CD4-positive, alpha-beta T cell treated with Interleukin-15 for 4 hours (primary cell): ENCODE results near the gene HNRNPAB.

Source experiments
- DNase-seq: peaks from one replicate; pipeline ENCODE4 v3.0.0-alpha.2; 2020; ENCODE audit warnings: low spot score

HNRNPAB gene

DNA sequence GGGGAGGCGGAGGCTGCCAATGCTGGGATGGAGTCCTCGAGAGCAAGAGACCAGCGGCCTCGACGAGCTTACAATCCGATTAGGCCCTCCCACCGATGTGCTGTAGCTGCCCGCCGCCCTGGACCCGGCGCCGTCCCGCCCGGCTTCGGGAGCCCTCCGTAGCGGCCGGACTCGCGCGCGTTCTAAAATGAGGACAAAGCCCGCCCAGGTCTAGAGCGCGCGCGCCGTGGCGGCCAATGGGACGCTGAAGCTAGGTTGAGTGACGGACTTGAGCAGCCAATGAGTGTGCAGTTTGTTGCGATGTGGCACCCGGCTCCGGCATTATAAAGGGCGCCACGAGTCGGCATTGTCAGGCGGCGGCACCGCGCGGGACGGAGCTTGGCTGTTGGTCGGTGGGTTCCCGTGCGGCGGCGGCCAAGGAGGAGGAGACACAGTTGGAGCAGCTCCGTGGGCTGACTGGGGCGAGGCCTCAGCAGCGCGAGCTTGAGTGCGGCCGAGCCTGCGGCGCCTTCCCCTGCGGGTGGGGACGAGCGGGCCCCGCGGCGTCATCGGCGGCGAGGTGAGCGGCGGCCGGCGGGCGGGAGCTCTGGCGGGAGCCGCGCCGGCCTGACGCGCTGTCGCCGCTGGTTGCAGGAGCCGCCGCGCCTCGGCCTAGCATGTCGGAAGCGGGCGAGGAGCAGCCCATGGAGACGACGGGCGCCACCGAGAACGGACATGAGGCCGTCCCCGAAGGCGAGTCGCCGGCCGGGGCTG lies at the start of gene HNRNPAB:
HNRNPAB (plus strand) TSS at position 352 of the 753 bp plus-strand sequence; CDS start at position 657, 305 bp downstream.
- peak; percentile 95 for DNase-seq

DNA sequence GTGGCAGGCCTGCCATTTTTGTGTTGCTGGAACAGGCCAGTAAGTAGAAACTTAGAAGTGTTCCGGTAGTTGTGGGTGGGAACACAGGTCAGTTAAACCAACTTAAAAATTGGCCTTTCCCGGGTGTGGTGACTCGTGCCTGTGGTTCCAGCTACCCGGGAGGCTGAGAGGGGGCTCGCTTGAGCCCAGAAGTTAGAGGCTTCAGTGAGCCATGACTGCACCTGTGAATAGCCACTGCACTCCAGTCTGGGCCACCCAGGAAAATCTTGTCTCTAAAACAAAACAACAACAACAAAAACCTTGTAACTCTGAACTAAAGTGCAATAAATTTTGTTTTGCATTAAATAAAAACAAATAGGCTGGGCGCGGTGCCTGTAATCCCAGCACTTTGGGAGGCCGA lies 49.3 kb upstream of the HNRNPAB start:
- DNase-seq: no peak

DNA sequence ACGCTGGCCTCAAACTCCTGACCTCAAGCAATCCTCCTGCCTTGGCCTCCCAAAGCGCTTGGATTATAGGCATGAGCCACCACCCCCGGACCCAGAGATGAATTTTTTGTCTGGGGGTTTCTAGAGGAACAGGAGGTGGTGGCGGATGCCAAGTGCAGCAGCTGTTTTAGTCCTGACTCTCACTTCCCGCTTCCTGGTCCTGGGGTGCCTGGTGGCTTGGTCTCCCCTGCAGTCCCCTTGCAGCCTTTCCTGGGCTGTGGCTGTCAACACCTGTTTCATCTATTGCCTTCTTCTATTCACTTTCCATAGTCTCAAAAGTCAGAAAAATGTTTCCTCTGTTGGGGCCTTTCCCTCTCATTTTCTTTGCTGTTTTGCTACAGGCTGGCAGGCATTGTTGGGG lies 44.2 kb upstream of the HNRNPAB start:
- no peak for DNase-seq

DNA sequence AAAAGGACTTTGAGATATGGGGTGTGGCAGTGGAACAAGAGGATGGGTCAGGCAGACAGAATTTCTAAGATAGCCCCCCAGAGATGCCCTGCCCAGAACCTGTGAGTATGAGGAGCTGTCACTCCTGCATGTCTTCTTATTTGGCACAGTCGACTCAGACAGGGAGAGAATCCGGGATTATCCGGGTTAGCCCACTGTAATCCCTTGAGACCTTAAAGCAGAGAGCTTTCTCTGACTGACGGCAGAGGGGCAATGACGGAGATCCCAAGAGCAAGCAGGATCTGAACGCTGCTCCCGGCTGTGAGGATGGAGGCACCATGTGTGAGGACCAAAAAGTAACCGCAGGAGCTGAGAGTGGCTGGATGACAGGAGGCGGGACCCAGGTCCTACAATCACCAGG lies 41.9 kb upstream of the HNRNPAB start:
- DNase-seq: no peak

DNA sequence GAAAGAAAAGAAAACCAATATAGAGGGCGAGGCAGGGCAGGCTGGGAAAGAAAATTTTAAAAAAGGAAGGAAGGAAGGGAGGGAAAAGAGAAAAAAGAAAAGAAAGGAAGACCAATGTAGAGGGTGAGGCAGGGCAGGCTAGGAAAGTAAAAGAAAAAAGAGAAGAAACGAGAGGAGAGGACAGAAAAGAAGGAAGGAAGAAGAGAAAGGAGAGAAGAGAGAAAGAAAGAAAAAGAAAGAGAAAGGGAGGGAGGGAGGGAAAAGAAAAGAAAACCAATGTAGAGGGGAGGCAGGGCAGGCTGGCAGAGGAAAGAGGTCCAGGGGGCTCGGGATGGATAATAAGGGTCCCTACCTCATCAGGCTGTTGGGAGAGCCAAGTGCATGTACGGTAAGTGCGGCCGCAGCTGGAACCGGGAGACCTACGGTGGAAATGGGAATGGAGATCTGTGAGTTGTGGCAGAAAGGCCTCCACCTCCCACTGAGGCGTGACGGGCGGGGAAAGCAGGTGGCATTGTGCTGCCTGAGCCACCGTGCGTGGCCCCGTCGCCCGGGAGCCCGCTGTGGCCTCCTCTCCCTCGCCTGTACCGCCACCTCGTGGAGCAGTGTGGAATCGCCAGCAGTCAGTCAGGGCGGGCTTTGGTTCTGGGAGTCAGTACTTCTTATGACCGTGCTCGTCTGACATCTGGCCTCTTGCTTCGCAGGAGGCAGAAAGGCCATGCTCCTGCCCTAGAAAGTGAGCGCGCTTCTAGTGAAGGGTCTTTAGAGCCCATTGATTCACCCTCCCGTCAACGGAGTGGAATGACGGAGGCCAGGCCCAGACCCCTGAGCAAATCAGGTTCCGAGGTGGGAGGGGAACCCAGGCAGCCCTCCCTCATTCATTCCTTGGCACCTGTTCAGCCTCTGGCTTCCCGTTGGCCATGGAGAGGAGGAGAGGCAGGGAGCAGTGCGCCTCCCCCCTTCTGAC lies 40.3 kb upstream of the HNRNPAB start:
- peak; percentile 92 for DNase-seq

DNA sequence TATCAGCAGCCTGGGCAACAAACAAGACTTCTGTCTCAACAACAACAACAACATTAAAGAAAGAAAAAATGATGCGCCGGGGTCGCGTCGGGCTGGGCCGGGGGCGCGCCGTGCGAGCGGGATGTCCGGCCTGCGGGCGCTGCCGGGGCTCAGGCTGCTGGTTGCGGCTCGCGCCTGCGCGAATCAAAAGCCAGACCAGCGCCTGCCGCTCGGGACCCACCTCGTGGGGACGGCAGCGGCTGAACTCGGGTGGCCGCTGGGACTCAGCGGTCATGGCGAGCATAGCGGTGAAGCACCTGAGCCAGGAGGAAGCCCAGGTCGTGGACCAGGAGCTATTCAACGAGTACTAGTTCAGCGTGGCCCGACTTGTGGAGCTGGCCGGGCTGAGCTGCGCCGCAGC lies 38.8 kb upstream of the HNRNPAB start:
- DNase-seq: no peak

DNA sequence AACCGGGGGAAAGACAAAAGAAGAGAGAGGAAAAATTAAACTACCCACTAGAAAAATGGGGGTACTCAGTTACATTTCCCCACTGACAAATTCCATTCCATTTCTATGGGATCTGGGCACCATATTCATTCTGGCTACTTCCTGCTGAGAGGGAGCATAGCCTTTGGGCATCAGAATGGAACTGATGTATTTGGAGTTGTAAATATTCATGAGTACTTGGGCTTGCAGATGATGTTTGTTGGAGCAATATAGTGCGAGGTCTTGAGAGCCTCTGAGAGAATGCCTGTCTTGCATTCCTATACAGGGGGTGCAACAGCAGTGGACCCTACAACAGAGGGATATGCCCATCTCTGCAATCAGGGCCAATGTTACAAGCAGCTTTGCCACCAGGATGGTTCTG lies 33.9 kb upstream of the HNRNPAB start:
- DNase-seq: no peak

DNA sequence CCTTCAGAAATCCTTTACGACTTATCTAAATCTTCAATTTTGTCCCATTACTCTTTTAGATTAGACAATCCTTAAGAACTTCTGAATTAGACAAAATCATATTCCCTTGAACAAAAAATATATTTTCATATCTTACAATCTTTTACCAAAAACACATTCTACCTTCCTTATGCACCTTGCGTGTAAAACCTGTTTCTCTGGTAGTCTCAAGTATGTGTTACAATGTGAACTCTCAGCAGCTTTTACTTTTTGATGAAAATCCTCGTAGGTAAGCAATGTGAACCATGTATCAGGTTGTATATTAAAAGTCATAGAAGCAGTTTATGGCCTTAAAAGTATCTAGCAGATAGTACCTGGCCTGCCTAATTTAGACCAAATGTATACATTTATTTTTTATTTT lies 29.9 kb upstream of the HNRNPAB start:
- DNase-seq: no peak

DNA sequence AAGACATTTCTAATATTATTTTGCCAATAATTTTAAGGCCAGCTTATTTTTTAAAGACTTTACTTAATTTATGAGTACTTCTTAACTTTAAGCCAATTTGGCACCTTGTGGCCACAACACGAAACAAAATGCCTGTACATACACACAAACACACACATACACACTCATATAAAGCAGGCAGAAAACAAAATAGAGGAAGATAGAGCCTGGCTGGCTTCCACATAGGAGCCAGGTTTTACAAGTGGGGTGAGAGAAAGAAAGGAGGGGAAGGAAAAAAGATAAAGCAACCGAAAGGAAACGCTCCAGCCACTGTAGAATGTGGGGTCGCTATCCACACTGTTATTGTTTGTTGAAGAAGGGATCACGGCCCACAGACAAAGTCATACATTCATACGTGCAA lies 27.5 kb upstream of the HNRNPAB start:
- no peak for DNase-seq

DNA sequence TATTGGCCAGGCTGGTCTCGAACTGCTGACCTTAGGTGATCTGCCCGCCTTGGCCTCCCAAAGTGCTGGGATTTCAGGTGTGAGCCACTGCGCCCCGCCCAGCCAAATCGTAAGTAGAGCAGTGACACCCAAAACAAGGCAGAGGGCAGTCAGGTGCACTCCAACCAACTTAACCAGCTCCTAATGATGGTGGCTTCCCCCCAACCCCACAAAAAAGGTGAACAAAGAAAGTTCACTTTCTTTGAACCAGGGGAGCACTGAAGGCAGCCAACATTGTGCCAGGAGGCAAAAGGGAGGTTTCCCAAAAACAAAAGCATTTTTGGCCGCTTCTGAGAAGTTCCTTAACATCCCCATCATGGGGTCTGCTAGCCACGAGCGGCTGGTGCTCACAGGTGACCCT lies 26.8 kb upstream of the HNRNPAB start:
- no peak for DNase-seq

DNA sequence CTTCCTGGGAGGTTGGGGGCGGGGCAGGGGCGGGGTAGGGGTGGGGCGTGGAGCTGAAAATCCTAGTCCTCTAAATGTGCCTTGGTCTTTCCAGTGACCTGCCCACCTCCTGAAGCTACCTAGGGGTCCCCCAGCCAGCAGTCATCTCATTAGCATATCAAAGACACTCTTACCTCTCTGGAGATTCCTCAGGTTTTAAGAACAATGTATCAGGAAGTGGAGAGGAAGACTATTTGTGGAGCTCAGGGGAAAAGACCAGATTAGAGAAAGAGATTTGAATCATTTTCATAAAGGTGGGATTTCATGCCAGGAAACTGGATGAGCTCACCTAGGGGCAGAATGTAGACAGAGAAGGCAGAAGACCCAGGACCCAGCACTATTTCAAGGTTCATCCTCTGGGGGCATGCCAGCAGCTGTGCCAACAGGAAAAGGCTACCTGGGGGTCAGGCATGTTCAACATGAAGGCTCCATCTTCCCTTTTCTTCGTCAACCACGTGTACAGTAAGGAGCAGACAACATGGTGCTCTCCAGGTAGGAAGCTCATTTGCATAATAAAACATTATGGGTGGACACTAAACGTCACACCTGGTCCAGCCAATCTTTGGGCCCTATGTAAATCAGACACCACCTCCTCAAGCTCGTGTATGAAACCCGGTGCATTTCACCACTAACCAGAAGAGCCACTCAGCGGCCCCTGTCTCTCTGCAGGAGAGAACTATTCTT lies 24.0 kb upstream of the HNRNPAB start:
- DNase-seq: no peak

DNA sequence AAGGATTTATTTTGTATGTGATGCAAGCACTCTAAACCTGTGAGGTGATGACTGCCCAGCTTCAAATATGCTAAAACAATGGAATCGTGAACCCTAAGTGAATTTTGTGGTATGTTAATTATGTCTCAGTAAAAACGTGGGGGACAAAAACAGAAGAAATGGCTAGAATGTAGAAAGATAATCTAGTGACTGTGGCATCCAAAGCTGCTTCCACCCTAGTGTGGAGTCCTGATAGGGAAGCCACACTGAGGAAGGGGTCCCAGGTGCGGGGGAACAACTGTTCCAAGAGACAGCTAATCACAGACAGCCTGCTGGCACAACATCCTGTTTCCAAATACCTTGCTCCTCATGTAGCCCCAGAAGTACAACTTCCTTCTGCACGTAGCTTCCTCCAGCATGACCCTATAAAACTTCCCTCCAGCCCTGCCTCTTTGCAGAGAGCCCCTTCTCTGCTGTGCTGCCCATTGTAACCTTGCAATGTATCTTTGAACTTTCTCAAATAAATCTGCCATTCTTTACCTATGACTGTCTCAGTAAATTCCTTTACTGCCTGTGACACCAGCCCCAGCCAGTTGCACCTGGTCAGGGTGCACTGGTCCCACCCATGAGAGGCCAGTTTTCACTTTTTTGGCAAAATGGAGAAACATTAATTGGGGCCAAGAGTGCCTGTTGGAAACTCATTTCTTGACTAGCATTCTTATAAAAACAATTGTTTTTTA lies 22.0 kb upstream of the HNRNPAB start:
- DNase-seq: no peak

DNA sequence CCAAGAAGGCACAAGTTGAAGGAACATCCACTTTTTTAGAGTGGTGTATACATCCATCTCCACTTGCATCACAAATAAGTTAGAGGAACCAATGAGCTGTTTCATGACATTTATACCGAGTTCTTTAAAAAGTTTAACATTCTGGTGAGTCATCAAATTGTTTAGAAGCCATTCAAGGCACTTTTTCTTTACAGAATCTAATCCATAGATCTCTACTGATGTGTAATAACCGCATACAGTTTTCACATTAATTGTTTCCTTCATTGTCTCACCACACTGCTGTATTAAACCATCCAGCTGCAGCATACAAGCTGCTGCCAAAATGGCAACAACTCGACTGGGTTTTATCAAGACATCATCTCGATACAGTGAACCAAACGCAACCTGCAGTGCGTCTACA lies 17.9 kb upstream of the HNRNPAB start:
- no peak for DNase-seq

DNA sequence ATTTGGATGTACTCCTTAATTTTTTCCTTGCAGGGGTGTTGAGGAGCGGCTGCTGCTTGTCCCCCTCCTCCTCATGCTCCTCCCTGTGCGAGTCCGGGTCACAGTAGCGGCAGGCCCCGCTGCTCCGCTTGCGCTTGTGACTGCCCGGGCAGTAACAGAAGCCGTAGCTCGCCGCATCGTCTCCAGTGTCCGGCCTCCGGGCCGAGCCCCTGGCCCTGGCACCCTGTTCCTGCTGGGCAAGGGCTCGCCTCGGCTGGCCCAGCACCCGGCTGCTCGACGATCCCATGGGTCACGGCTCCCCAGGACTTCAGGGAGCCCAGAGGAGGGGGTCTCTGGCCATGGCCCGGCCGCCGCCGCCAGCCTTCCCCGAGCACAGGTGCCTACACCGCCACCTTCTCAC lies 17.3 kb upstream of the HNRNPAB start, which contains the start of gene GMCL2:
GMCL2 (minus strand) TSS at position 358 of the 400 bp plus-strand sequence; CDS start at position 286, 72 bp downstream.
- no peak for DNase-seq

DNA sequence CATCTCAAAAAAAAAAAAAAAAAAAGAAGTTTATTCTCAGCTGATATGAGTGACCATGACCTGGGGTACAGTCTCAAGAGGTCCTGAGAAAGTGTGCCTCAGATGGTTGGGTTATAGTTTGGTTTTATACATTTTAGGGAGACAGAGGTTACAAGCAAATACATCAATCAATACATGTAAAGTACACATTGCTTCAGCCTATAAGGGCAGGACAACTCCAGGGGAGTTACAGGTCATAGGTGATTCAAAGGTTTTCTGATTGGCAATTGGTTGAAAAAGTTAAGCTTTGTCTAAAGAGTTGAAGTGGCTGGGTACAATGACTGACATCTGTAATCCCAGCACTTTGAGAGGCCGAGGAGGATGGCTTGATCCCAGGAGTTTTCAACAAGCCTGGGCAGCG lies 14.9 kb upstream of the HNRNPAB start:
- DNase-seq: no peak

DNA sequence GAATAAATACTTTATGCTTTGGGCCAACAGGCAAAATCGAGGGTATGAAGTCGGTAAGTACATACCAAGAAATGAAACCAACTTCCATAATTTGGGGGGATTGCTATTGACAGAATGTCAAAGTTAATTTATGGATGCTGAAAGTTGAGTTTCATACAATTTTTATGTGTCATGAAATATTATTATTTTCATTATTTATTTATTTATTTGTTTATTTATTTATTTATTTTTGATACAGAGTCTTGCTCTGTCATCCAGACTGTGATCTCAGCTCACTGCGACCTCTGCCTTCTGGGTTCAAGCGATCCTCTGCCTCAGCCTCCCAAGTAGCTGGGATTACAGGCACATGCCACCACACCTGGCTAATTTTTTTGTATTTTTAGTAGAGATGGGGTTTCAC lies 12.7 kb upstream of the HNRNPAB start:
- no peak for DNase-seq

DNA sequence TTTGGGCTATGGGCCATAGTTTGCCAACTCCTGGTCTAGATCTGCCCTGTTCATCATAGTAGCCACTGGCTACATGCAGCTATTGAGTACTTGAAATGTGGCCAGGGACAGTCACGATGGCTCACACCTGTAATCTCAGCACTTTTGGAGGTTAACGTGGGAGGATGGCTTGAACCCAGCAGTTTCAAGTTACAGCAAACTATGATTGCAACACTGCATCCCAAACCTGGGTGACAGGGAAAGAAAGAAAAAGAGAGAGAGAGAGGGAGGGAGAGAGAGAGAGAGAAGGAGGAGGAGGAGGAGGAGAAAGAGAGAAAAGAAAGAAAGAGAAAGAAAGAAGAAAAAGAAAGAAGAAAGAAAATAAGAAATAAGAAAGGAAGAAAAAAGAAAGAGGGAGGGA lies 12.1 kb upstream of the HNRNPAB start:
- no peak for DNase-seq

DNA sequence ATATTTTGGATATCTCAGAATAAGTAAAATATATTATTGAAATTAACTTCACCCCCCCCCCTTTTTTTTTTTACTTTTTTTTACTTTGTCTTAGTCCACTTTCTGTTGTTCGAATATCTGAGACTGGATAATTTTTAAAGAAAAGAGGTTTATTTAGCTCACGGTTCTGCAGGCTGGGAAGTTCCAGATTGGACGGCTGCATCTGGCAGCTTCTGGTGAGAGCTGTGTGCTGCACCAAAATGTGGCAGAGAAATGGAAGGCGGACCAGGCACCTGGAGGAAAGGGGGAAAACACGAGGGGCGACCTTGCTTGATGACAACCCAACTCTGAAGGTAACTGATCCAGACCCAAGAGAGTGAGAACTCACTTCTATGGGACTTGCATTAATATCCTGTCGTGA lies 11.5 kb upstream of the HNRNPAB start:
- DNase-seq: no peak

DNA sequence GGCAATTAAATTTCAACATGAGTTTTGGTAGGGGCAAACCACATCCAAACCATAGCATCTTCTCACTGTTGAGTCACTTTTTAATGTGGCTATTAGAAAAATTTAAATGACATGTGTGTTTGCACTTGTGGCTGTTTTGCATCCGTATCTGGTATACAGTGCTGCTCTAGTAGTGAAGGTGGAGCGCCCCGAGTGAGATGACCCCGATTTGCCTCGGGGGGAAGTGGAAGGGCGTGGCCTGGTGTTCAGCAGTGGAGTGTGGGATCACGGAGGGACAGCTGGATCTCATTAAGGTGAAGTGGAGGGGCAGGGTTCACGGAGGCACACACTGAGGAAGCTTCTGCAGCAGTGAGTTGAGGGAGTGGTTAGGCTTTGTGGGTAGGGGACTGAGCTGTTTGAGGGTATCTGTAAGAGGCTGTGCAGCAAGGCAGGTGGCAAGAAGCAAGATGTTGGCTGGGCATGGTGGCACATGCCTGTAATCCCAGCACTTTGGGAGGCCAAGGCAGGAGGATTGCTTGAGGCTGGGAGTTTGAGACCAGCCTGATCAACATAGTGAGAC lies 11.0 kb upstream of the HNRNPAB start:
- DNase-seq: no peak

DNA sequence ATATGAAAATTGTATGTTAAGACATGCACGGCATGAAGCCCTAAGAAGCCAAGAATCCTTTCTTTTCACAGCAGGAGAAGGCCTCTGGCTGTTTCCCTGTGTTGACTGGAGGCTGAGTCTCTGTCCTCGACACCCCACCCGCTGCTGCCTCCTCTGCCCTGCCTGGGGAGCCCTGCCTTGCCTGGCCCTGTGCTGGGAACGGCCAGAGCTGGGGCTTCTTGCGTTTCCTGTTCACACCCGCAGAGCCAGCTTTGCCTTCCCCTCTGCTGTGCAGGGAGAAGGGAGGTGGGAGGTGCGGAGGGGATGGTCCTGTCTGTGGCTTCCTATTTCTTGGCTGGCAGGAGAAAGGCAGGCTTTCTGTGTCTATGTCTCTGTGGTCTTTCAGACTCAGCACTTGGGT lies 10.3 kb upstream of the HNRNPAB start:
- no peak for DNase-seq

DNA sequence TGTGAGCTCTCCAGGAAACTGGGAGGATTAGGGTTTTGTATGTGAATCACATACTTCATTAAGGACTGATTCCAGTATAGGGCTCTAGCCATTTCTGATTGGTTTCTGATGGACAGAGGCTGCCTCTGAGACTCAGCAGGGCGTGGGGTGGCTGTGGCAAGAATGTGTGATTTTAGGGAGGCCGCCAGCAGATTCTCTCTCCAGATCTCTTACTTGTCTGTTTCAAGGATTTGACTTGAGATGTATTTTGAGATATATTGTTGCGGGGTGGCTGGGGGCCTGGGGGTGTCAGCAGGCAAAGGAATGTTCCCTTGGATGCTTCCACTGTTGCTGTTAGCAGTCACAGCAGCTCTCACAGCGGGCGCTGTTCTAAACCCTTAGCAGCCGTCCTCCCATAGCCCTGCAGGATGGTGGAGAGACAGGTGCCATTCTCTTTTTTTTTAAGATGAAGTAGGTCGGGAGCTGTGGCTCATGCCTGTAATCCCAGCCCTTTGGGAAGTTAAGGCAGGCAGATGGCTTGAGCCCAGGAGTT lies 8.0 kb upstream of the HNRNPAB start:
- no peak for DNase-seq
